Measurements from ENCODE around the gene CCNY. TPM values are rescaled to one million over a fixed set of nuclear protein-coding genes. Genes with fewer than 3 reads are reported as not detected.
"Not testable (repeated sequence)": the region's sequence is repeated elsewhere in the genome, so short reads cannot be mapped to it uniquely, and the experiment has no call there.

CCNY gene
- total and polyA plus RNA-seq, 4 donors: 57.7 to 112 (median 76.1) TPM

DNA sequence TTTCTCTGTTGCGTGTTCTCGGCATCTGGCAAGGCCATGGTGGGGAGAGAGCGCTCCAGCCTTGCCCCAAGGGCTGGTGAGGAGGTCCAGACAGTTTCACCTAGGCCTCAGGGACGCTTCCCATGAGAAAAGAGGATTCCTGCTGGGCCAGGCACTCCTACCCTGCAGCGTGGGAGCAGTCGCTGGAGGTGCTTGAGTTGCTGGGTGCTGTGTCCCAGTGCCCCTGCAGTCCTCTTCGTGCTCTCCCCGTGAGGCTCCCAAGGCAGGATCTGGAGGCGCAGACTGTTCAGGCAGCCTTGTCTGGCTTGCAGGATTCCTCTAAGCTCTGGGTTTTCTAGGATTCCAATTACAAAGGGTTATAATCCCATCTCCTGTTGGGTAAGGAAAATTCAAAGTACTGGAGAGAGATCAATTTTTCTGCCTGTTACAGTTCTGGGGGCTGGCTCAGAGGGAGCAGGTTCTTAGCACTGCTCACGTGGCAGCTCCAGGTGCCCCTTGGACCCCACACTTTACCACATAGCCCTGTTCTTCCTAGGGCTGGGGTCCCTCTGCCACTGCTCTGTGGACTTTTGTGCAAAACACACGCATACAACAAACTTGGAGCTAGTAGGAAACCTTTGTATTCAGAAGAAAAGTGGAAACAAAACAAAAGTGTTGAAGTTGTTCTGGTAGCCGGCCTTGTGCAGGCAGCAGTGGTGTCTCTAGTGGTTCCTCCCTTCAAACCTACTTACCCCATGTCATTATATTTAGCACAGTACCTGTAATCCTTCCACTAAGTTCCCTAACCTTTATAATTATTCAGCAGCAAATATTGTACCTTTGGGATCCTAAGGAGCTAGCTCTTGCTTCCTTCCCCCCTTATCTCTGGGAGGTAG is 60.5 kb downstream of the CCNY start:
- DNase-seq (ENCODE audit: low read depth in 4 of 6, low spot score in 6 of 6): no peak
- Histone ChIP-seq H3K4me1 (ENCODE audit: control insufficient read depth, insufficient read depth, low read length) (peaks cover 32% of the 10 kb centered on the region), H3K27me3 (ENCODE audit: control insufficient read depth, insufficient read depth, low read length) (no peaks in the 10 kb centered on the region), H3K36me3 (ENCODE audit: control insufficient read depth, insufficient read depth, low read length) (no peaks in the 10 kb centered on the region), H3K4me3 (ENCODE audit: low read depth, low read length) (no peak overlapping the region), H3K9me3 (ENCODE audit: control insufficient read depth, insufficient read depth, low read length) (no peaks in the 10 kb centered on the region), H3K27ac (ENCODE audit: low read depth, low read length) (no peak overlapping the region)
- 77% methylated on average over 11 of the region's 12 CpGs for WGBS (ENCODE audit: insufficient coverage)

DNA sequence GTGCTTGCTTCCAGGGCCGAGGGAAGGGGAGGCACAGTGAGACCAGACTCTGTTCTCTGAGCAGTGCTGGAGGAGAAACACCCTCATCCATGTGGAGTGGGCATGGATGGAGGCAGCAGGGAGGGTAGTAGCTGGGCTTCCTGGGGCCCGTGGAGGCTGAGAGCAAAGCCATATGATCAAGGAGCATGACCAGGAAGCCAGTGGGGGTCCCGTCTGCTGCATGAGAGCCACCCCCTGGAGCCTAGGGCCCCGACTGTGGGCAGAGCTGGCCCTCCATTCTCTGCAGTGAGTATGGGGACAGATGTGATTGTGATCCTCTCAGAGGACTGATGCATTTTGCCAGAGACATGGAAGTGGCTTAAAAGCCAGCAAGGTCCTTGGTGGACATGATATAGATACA is 61.6 kb downstream of the CCNY start:
- DNase-seq (ENCODE audit: low read depth in 4 of 6, low spot score in 6 of 6): no peak
- 86% methylated on average over 4 of the region's 4 CpGs for WGBS (ENCODE audit: insufficient coverage)
- Histone ChIP-seq H3K9me3 (ENCODE audit: control insufficient read depth, insufficient read depth, low read length) (no peaks in the 10 kb centered on the region), H3K4me3 (ENCODE audit: low read depth, low read length) (no peak overlapping the region), H3K27me3 (ENCODE audit: control insufficient read depth, insufficient read depth, low read length) (no peaks in the 10 kb centered on the region), H3K27ac (ENCODE audit: low read depth, low read length) (no peak overlapping the region), H3K4me1 (ENCODE audit: control insufficient read depth, insufficient read depth, low read length) (peaks cover 32% of the 10 kb centered on the region), H3K36me3 (ENCODE audit: control insufficient read depth, insufficient read depth, low read length) (no peaks in the 10 kb centered on the region)

DNA sequence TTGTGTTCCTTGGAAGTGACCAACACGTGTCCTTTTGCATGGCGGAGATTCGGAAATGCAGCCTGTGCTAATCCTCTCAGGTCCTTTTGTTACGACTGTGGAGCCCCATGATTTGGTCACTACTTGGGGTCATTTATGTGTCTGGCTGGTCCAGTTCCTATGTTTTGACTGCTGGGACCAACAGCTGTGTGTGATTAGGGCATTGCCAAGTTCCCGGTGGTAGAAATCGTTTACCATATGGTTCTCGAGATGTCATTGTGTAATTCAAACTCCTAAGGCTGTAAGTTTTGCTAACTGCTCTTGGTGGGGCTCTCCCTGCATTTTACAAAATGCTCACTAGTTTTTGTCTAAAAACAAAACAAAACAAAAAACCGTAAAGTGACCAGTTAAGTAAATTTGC is 62.0 kb downstream of the CCNY start:
- no peaks in the 10 kb centered on the region for H3K27me3 ChIP-seq (ENCODE audit: control insufficient read depth, insufficient read depth, low read length)
- WGBS (ENCODE audit: insufficient coverage): 89% methylated on average over 4 of the region's 8 CpGs
- H3K27ac ChIP-seq (ENCODE audit: low read depth, low read length): no peak overlapping the region
- no peak overlapping the region for H3K4me3 ChIP-seq (ENCODE audit: low read depth, low read length)
- peaks cover 32% of the 10 kb centered on the region for H3K4me1 ChIP-seq (ENCODE audit: control insufficient read depth, insufficient read depth, low read length)
- no peaks in the 10 kb centered on the region for H3K36me3 ChIP-seq (ENCODE audit: control insufficient read depth, insufficient read depth, low read length)
- H3K9me3 ChIP-seq (ENCODE audit: control insufficient read depth, insufficient read depth, low read length): no peaks in the 10 kb centered on the region
- DNase-seq (ENCODE audit: low read depth in 4 of 6, low spot score in 6 of 6): peak in 1 of 6 donors; percentile 62

DNA sequence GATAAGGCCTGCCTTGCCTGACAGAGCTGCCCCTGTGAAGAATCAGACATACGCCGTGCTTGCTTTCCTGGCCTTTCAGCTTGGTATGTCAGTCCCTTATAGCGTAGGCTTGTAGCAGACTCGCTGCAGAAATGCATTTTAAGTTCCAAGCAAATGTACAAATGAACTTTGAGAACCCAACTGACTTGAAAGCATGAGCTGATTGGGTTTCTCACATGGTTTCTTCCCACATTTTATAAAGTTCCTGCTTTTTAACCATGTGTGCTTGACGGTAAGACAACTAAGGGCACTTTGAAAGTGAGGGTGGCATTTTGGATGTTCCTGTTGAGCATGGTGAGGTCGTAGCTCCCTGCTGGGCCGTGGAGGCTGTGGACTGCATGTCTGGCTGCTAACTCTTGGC is 62.6 kb downstream of the CCNY start:
- 98% methylated on average over 6 of the region's 7 CpGs for WGBS (ENCODE audit: insufficient coverage)
- H3K27ac ChIP-seq (ENCODE audit: low read depth, low read length): no peak overlapping the region
- no peaks in the 10 kb centered on the region for H3K27me3 ChIP-seq (ENCODE audit: control insufficient read depth, insufficient read depth, low read length)
- H3K4me1 ChIP-seq (ENCODE audit: control insufficient read depth, insufficient read depth, low read length): peaks cover 32% of the 10 kb centered on the region
- no peak for DNase-seq (ENCODE audit: low read depth in 4 of 6, low spot score in 6 of 6)
- no peaks in the 10 kb centered on the region for H3K36me3 ChIP-seq (ENCODE audit: control insufficient read depth, insufficient read depth, low read length)
- H3K4me3 ChIP-seq (ENCODE audit: low read depth, low read length): no peak overlapping the region
- no peaks in the 10 kb centered on the region for H3K9me3 ChIP-seq (ENCODE audit: control insufficient read depth, insufficient read depth, low read length)

DNA sequence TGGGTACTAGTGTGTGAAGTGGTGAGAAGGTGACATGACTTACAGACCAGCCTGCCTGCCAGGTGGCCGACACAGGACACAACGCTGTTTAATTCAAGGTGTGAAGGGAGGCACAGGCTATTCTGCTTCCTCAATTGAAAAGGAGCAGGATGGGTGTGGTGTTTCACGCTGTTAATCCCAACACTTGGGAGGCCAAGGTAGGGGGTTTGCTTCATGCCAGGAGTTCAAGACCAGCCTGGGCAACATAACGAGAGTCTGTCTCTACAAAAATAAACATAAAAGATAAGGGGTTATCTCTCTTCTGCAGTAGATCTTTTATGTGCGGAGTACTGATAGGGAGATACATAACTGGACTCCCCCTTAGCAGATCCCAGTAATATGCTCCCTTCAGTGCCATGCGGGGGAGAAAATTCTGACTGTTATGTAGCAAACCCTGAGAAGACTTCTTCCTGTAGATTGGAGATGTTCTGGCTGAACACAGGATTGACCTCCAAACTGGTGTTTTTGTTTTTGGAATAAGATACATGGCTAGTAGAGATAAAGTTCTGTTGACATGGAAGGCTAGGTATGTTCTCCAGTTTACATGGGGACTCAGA is 63.2 kb downstream of the CCNY start:
- DNase-seq (ENCODE audit: low read depth in 4 of 6, low spot score in 6 of 6): no peak
- Histone ChIP-seq H3K36me3 (ENCODE audit: control insufficient read depth, insufficient read depth, low read length) (no peaks in the 10 kb centered on the region), H3K27me3 (ENCODE audit: control insufficient read depth, insufficient read depth, low read length) (no peaks in the 10 kb centered on the region), H3K9me3 (ENCODE audit: control insufficient read depth, insufficient read depth, low read length) (no peaks in the 10 kb centered on the region), H3K4me1 (ENCODE audit: control insufficient read depth, insufficient read depth, low read length) (peaks cover 32% of the 10 kb centered on the region), H3K27ac (ENCODE audit: low read depth, low read length) (no peak overlapping the region), H3K4me3 (ENCODE audit: low read depth, low read length) (no peak overlapping the region)
- WGBS (ENCODE audit: insufficient coverage): 100% methylated on average over 3 of the region's 6 CpGs

DNA sequence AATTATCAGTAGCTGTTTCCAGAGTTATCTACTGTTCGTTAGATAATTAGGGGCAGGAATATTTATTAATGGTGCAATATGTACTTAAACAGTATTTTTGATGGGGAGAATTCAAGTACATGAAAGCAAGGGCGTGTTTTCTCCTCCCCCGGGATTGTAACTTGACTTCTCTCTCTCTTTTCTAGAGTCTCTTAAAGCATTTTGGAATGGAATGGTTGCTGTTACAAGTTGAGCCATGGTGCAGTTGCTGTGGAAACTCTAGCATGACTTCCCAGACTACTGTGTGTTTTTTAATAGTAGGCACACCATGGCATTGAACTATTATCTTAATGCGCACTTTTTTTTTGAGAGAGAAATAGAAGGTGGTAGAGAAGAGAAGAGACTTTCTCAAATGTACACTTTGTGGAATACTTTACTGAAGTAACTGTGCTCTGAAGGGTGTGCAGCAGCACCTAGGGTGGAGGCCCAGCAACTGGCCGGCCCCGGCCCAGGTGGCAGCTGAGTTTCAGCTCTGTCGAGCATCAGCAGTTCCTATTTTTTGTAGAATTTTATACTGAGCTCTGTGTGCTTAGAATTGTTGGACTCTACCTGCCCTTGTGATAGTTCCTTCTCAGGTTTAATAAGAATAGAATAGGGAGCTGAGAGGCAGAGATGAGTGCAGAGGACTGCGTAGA is 64.4 kb downstream of the CCNY start:
- Histone ChIP-seq H3K36me3 (ENCODE audit: control insufficient read depth, insufficient read depth, low read length) (no peaks in the 10 kb centered on the region), H3K4me3 (ENCODE audit: low read depth, low read length) (no peak overlapping the region), H3K4me1 (ENCODE audit: control insufficient read depth, insufficient read depth, low read length) (peaks cover 29% of the 10 kb centered on the region), H3K9me3 (ENCODE audit: control insufficient read depth, insufficient read depth, low read length) (no peaks in the 10 kb centered on the region), H3K27ac (ENCODE audit: low read depth, low read length) (no peak overlapping the region), H3K27me3 (ENCODE audit: control insufficient read depth, insufficient read depth, low read length) (no peaks in the 10 kb centered on the region)
- DNase-seq (ENCODE audit: low read depth in 4 of 6, low spot score in 6 of 6): no peak
- 76% methylated on average over 5 of the region's 8 CpGs for WGBS (ENCODE audit: insufficient coverage)

DNA sequence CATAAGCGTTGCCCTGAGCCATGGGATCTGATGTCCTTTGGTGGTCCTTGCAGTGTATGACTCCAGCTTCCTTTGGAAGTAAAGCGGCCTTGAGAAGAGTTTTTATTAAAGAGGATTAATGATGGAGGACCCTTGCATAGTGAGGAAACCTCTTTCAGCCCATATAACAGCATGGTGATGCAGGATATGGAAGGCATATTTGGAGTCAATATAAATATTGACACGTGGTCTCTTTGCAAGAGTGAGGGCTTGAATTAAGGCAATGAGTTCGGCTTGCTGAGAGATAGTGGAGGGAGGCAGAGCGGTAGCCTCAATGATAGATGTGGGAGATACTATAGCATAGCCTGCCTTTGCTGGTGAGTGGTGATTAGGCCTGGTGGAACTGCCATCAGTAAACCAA is 67.2 kb downstream of the CCNY start:
- not testable (repeated sequence) for H3K27me3 ChIP-seq (ENCODE audit: control insufficient read depth, insufficient read depth, low read length); H3K9me3 ChIP-seq (ENCODE audit: control insufficient read depth, insufficient read depth, low read length); DNase-seq (ENCODE audit: low read depth in 4 of 6, low spot score in 6 of 6); H3K27ac ChIP-seq (ENCODE audit: low read depth, low read length); H3K4me1 ChIP-seq (ENCODE audit: control insufficient read depth, insufficient read depth, low read length); H3K36me3 ChIP-seq (ENCODE audit: control insufficient read depth, insufficient read depth, low read length); H3K4me3 ChIP-seq (ENCODE audit: low read depth, low read length)
- 96% methylated on average over 3 of the region's 5 CpGs for WGBS (ENCODE audit: insufficient coverage)

DNA sequence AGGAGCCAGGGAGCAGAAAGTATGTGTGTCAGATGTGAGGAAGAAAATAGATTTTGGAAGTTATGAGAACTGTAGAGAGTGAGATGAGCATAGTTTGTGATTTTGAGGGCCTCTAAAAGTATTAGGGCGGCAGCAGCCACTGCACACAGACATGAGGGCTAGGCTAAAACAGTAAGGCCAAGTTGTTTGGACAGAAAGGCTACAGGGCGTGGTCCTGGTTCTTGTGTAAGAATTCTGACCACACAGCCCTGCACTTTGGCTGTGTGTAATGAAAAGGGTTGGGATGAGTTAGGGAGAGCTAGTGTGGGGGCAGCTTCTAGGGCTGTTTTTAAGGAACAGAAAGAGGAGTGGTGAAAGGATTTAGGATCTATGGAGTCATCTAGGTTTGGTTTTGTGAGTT is 67.8 kb downstream of the CCNY start:
- not testable (repeated sequence) for H3K9me3 ChIP-seq (ENCODE audit: control insufficient read depth, insufficient read depth, low read length); DNase-seq (ENCODE audit: low read depth in 4 of 6, low spot score in 6 of 6); H3K4me1 ChIP-seq (ENCODE audit: control insufficient read depth, insufficient read depth, low read length); H3K27ac ChIP-seq (ENCODE audit: low read depth, low read length); H3K4me3 ChIP-seq (ENCODE audit: low read depth, low read length); H3K36me3 ChIP-seq (ENCODE audit: control insufficient read depth, insufficient read depth, low read length); H3K27me3 ChIP-seq (ENCODE audit: control insufficient read depth, insufficient read depth, low read length)
- WGBS (ENCODE audit: insufficient coverage): 100% methylated on average over 2 of the region's 2 CpGs

DNA sequence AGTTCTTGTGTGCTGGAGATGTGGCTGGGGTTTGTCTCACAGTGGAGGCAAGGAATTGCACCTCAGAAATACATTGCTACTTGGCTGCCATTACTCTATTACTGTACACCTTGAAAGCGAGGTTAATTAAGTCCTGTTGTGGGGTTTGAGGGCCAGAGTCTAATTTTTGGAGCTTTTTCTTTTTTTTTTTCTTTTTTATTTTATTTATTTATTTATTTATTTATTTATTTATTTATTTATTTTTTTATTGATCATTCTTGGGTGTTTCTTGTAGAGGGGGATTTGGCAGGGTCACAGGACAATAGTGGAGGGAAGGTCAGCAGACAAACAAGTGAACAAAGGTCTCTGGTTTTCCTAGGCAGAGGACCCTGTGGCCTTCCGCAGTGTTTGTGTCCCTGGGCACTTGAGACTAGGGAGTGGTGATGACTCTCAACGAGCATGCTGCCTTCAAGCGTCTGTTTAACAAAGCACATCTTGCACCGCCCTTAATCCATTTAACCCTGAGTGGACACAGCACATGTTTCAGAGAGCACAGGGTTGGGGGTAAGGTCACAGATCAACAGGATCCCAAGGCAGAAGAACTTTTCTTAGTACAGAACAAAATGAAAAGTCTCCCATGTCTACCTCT is 69.8 kb downstream of the CCNY start:
- not testable (repeated sequence) for H3K9me3 ChIP-seq (ENCODE audit: control insufficient read depth, insufficient read depth, low read length); H3K27ac ChIP-seq (ENCODE audit: low read depth, low read length); DNase-seq (ENCODE audit: low read depth in 4 of 6, low spot score in 6 of 6); H3K4me3 ChIP-seq (ENCODE audit: low read depth, low read length); H3K4me1 ChIP-seq (ENCODE audit: control insufficient read depth, insufficient read depth, low read length); H3K36me3 ChIP-seq (ENCODE audit: control insufficient read depth, insufficient read depth, low read length); H3K27me3 ChIP-seq (ENCODE audit: control insufficient read depth, insufficient read depth, low read length)
- no CpG with 5 or more reads among the region's 5 CpGs for WGBS (ENCODE audit: insufficient coverage)

All from spinal cord (tissue), 10 donors.